NCI-H1930 (cell line): Measurements from ENCODE around the gene HEPN1.

Experiments
- DNase-seq, 2 experiments: peaks; one replicate each; lab custom pipeline; 2025; lab: John Stamatoyannopoulos, UW

HEPN1 gene

DNA sequence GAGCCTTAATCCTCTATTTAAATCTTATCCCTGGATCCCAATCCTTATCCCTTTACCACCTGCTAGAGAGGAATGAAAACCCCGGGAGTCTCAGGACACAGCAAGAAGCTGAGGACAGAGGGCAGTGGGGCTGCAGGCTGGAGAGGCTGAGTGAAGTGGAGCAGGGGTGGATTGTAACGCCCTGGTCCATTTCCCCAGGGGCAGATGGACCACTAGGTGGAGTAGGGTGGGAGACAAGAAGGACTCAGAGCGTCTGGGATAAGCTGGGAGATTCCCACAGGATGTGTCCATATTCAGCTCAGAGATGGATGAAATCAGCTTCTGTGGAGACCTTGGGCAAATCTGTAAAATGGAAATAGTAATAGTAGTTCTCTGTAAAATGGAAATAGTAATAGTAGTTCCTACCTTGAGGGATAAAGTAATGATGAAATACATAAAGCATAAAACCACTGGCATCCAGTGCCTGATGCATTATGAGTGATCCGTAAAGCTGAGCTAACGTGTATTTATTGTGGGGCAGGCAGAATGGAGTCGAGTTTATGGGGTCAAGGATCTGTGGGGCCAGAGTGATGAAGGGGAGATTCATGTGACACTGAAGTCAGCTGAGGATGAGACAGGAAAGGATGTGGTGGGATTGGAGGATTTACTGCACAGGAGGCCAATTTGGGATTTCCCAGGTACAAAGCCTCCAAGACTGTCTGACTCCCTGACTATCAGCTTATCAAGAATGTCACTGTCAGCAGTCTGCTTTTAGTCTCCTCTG lies 19.5 kb upstream of the HEPN1 start:
- no peak for DNase-seq

DNA sequence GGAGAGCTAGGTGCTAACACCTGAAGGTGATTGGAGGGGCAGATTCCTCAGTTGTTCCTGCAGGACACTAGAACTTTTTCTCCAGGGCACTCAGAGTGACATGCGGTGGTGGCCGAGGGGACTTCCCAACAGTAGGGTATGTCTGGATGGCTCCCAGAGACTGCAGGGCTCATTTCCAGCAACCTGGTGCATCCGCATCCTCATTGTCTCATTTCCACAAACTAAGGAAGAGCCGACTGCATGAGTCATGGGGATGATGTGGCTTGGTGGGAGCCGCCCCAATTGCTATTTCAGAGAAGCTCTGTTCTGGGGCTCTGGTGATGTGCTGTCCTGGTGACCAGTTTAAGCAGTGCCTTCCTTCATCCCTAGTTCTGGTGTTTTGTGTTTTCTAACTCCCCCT lies 18.6 kb upstream of the HEPN1 start:
- DNase-seq, result no peak

GRCh38 chr11:124902616-124903015 lies 16.4 kb upstream of the HEPN1 start:
- DNase-seq, result no peak

DNA sequence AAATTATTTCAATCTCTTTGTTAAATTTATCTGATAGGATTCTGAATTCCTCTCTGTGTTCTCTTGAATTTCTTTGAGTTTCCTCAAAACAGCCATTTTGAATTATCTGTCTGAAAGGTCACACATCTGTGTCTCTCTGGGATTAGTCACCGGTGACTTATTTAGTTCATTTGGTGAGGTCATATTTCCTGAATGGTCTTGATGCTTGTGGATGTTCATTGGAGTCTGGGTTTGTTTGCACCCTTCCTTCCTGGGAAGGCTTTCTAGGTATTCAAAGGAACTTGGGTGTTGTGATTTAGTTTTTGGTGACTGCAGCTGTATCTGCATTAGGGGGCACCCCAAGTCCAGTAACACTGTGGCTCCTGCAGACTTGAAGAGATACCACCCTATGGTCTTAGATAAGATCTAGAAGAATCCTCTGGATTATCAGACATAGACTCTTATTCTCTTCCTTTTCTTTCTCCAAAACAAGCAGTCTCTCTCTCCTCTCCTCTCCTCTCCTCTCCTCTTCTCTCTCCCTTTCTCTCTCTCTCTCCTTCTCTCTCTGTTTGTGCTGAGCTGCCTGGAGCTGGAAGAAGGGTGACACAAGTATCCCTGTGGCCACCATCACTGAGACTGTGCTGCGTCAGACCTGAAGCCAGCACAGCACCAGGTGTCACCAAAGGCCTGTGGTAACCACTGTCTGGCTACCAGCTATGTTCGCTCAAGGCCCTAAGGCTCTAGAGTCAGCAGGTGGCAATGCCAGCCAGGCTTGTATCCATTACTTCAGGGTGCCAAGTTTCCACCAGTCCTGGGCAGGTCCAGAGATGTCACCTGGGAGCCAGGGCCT lies 3.3 kb upstream of the HEPN1 start:
- DNase-seq, result no peak

GRCh38 chr11:124916370-124916710 lies 2.7 kb upstream of the HEPN1 start:
- no peak for DNase-seq

DNA sequence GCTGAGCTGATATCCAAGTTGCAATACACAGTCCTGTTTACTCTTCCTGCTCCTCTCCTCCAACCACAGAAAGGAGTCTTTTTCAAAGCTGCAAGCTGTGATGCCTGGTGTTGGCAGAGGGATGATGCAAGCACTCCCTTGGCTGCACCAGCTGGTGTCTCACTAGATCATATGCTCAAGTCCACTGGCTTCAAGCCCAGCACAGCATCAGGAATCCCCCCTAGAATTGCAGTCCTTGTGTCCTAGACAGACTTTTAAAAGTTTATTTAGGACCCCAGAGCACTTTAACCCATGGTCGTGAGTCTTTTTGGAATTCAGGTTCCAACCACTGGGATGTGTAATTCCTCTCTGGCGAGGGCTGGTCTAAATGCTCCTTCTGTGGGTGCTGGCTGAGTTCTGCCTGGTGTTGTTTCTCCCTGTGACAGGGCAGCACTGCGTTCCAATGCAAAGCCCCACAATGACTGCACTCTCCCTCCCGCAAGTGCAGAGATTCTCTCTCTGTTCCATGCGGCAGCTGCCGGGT lies 1.9 kb upstream of the HEPN1 start:
- DNase-seq, result no peak

GRCh38 chr11:124919898-124920297 lies 848 bp downstream of the HEPN1 start:
- no peak for DNase-seq

- DNase-seq, result no peak
Measured at GRCh38 chr11:124920356-124920755, 1.3 kb downstream of the HEPN1 start.

- DNase-seq, result peak; percentile 60 to 73
Measured at GRCh38 chr11:124920870-124921609, 2.0 kb downstream of the HEPN1 start.

DNA sequence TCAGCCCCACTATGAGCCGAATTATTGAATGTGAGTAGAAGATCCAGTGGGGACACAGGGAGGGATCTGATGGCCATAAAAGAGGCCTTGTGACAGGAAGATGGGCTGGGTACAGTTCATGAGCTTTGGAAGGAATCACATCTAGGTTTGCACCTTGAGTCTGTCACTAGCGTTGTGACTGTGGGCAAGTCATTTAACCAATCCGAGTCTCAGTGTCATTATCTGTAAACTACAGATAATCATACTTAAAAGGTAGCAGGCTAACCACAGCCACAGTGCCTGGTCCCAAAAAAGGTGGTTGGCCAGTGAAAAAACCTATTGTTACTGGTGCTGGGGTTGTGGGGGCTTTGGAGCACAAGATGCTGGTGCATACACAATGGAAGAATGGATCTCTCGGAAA lies 3.8 kb downstream of the HEPN1 start:
- DNase-seq, result no peak

- DNase-seq, result no peak
Measured at GRCh38 chr11:124923296-124923695, 4.2 kb downstream of the HEPN1 start.

DNA sequence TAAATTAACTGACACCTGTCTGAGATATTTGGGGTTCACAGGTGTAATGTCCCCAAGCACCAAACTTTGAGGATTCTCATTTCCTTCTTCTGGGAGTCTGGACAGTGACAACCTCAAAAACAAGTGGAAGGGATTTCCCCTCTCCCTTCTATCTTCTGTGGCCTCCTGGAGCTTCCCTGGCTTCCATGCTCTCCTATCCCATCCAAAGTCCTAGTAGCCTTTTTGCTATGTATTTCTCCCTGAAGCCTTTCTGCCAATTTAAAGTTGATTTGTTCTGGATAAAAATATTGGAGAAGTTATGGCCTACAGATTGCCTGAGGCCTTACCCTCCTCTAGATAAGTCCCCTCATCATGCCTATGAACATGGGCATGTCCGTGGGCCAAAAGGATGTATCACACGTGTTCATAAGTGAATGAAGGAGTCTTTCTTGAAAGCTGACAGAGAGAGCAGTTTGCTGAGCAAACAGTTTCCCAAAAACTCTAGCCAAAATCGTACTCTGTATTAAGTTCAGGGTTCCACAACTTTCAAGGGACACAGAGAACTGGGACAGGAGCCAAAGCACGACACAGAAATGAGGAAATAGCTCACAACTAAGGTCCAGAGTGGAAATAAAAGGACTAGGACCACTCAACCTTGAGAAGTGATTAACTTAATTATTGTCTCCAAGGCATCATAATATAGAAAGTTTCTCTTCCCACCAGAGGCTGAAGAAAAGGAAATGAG lies 10.1 kb downstream of the HEPN1 start:
- no peak for DNase-seq

GRCh38 chr11:124930799-124931198 lies 11.7 kb downstream of the HEPN1 start:
- DNase-seq, result no peak

DNA sequence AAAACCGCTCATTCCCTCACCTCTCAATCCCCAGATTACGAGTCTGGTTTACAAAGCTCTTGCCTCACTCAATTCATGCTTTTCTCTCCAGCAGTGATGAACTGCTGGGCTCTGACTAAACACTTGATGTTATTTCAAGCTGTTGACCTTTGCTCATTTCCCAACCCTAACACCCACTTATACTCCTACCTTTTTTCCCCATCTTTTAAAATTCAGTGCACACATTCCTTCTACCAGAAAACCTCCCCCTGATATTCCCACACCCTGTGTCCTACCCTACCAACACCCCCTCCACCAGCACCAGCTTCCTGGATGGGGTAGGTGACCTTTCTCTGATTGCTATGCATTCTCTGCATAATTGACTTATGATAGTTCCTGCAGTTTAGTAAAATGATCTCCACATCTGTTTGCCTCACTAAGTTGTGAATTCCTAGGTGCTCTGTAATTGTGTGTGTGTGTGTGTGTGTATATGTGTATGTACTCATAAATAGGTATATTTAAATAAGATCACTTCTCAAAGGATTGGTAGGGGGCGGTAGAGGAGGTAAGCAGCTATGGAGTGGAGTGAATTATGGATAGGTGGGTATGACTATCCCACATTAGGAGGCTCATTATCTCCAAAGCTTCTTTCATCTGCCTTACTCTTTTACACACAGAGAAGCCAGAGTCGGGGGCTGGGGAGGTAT lies 16.0 kb downstream of the HEPN1 start:
- DNase-seq, result no peak

DNA sequence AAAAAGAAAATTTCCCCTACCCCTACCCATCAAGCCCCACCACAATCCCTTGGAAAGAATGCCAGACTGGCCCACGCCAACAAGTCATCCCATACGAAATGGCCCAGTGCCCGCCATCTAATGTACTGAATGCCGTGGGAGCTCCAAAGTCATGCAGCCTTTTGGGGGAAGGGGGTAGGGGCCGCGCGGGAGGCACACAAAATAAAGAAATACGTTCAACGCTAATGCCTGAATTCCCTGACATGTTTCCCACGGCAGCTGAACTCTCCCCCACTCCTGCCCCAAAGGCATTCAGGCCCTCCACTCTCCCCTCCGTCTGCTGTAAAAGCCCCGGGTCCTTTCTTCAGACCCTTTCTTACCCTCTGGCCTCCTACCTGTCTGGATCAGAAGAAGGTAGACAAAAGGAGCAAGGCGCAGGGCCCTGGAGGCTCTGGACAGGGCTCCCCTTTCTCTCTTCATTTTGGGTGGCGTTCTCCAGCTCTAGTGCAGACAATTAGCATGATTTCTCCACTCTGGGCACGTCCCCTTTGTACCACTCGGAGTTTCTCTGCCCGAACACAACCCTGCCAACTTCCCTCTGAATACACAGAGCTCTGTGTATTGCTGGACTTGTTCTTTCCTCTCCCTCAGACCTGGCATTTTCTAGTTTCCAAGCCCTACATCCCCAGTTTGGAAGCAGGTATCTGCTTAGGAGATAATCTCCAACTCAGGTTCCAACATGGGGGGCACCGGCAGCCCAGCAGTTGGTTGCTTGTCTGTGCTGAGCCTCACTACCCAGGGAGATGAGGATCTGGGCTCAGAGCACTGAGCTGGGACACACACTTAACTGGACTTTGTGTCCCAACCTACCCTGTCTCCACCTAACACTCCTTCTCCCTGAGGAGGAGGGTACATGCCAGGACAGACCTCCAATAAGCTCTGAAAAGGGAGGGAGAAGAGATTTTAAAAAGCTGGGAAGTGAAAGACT lies 16.8 kb downstream of the HEPN1 start, which contains the start of gene HEPACAM:
Gene HEPACAM (minus strand): TSS at position 500 of the 967 bp plus-strand sequence. CDS start 41 bp downstream, at position 459.
- DNase-seq, result no peak

DNA sequence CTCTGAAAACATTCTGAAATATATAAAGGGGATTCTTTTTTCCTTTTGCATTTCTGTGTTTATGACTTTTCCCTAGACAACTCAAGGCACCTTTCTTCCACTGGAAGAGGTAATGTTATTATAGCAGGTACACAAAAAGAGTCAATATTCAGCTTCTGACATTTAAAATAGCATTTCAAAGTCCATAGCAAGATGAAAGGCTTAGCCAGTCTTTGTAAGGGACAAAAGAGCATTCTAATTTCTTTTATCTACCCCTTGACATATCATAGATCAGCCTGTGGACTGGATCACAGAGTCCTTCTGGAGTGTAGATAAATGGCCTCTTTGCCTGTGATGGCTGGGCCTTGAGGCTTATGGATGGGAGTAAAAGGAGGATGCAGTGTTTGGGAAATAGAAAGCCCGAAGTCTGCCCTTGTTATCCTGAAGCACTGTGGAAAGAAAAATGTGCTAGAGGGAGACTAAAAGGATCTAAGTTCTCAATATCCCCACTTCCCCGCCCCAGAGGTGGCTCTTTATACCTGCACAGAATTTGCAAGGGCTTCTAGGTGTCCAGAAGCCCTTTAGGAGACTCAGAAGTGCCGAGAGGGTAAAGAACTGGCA lies 18.4 kb downstream of the HEPN1 start:
- DNase-seq, result no peak

DNA sequence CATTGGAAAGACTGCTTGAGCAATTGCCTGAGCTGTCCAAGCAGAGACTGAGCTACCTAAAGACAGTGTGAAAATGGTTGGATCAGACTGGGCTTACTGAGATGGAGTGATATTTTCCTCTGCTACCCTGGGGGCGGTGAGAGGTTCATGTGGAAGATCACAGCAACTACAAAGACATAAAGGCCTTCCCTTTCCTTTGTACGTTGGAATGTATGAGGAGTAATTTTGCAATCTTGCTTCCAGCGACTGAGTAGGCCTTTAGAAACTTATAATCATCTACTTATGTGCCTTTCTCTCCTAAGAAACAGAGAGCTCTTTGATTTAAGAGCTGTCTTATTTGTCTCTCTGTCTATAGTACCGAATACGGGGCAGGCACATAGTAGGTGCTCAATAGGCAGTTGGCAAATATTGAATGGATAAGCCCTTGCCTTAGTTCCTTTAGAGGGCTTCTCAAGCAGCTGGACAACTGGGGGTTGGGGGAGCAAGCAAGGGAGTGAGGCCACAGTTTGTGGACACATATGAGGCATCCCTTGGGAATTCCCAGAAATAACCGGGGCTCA lies 19.2 kb downstream of the HEPN1 start:
- no peak for DNase-seq

DNA sequence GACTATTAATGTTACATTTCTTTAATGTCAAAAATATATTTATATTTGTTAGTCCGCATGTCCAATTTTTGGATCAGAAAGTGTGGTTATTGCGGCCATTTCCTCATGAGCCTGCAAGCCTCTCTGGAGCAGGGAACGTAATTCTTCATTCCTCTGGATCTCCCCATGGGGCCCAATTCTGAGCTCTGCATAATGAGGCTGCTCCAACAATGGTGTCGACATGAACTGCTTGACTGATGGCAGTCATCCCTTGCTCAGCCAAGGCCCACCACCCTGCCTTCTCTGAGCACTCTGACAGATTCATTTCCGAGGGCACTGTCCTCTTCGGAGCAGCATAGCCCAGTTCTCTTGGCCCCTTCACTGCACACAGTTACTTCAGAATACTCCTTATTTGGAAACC lies 19.9 kb downstream of the HEPN1 start:
- DNase-seq, result no peak

DNA sequence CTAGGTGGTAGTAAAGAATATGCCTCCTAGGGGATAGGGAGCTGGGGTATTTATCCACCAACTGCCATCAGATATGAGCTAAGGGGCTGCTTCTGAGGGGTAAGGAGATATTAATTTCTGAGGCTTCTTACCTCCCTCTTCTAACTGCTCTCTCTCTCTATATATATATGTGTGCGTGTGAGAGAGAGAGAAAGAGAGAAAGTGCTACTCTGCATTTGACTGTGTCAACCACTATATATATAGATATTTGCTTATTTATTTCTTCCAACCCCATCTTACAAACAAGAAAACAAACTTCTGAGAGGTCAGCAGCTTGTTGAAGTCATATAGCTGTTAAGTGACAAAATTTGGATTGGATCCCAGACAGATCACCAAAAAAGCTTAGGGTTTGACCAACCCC lies 22.7 kb downstream of the HEPN1 start:
- no peak for DNase-seq
